Omental fat pad (tissue), 4 donors: ENCODE data around the gene VIPR2. TPM values are rescaled to one million over a fixed set of nuclear protein-coding genes. Genes with fewer than 3 reads are reported as not detected.
"Not testable (repeated sequence)": the region's sequence is repeated elsewhere in the genome, so short reads cannot be mapped to it uniquely, and the experiment has no call there.

Experiments
- ATAC-seq: fragments of 150-250 bp; one replicate; pipeline ENCODE4 v1.9.1; 2016; ENCODE audit warnings: mild to moderate bottlenecking, moderate library complexity; ENCODE audit not compliant: low FRiP score
- DNase-seq: peaks from one replicate; pipeline ENCODE4 v3.0.0-alpha.2; 2019; ENCODE audit warnings: low spot score
- total RNA-seq, 4 donors: library from RNA; depleted of rRNA; stranded (reverse); fragments of >200 nt; gene quantifications; one replicate each; pipeline ENCODE4 v1.1.0, GENCODE V29; 2016
- TF ChIP-seq, protein P1 (sequence below), 3 donors: fragments of 450-650 bp; IDR thresholded peaks; one replicate each; pipeline ENCODE4 v1.5.1; 2016 to 2017; ENCODE audit warnings: antibody characterized with exemption in 3 of 3, mild to moderate bottlenecking in 3 of 3, moderate library complexity in 2 of 3

Gene VIPR2
- total RNA-seq, 4 donors from 2014 or later: 3.6 to 71.0 (median 24.6) TPM

- ATAC-seq (no peak), DNase-seq (no peak)
- TF ChIP-seq, protein P1, sequence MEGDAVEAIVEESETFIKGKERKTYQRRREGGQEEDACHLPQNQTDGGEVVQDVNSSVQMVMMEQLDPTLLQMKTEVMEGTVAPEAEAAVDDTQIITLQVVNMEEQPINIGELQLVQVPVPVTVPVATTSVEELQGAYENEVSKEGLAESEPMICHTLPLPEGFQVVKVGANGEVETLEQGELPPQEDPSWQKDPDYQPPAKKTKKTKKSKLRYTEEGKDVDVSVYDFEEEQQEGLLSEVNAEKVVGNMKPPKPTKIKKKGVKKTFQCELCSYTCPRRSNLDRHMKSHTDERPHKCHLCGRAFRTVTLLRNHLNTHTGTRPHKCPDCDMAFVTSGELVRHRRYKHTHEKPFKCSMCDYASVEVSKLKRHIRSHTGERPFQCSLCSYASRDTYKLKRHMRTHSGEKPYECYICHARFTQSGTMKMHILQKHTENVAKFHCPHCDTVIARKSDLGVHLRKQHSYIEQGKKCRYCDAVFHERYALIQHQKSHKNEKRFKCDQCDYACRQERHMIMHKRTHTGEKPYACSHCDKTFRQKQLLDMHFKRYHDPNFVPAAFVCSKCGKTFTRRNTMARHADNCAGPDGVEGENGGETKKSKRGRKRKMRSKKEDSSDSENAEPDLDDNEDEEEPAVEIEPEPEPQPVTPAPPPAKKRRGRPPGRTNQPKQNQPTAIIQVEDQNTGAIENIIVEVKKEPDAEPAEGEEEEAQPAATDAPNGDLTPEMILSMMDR (IDR thresholded peaks at IDR 0.05): no peak
Observed at GRCh38 chr7:159166530-159166929, 21.9 kb upstream of the VIPR2 start.

GRCh38 chr7:159165352-159165751 is 20.7 kb upstream of the VIPR2 start:
- ATAC-seq (no peak), DNase-seq (no peak)
- TF ChIP-seq, protein P1 (IDR thresholded peaks at IDR 0.05): no peak

GRCh38 chr7:159163703-159164301 is 19.1 kb upstream of the VIPR2 start:
- not testable (repeated sequence) for ATAC-seq, DNase-seq

GRCh38 chr7:159162050-159162626 is 17.5 kb upstream of the VIPR2 start:
- DNase-seq, ATAC-seq: not testable (repeated sequence)

GRCh38 chr7:159160450-159160849 is 15.8 kb upstream of the VIPR2 start:
- TF ChIP-seq, protein P1 (IDR thresholded peaks at IDR 0.05): no peak
- ATAC-seq: no peak
- no peak for DNase-seq

GRCh38 chr7:159159731-159160130 is 15.1 kb upstream of the VIPR2 start:
- ATAC-seq: no peak
- TF ChIP-seq, protein P1 (IDR thresholded peaks at IDR 0.05): no peak
- DNase-seq: no peak

DNA sequence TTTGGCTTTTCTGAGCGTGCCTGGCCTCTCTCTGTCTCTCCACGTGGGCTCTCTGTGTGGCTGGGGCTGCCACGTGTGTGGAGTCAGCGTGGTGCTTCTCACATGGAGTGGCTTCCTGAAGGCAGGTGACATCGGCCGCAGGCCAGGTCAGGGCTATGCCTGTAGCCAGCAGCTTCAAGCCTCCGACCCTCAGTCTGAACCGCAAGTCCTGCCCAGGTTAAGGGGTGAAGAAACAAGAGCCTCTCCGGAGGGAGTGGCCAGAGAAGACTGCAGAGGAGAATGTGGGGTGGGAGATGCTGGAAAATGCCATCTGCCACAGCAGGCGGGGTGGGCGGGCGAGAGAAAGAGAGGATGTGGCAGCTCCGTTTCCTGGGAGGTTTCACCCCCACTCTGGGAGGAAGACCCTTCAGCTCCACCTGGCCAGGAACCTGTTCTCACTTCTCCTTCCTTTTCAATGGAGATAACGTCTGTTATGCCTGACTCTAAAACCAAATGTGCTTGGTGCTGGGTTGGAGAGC is 14.3 kb upstream of the VIPR2 start:
- ATAC-seq: no peak
- no peak for DNase-seq
- TF ChIP-seq, protein P1 (IDR thresholded peaks at IDR 0.05): no peak

DNA sequence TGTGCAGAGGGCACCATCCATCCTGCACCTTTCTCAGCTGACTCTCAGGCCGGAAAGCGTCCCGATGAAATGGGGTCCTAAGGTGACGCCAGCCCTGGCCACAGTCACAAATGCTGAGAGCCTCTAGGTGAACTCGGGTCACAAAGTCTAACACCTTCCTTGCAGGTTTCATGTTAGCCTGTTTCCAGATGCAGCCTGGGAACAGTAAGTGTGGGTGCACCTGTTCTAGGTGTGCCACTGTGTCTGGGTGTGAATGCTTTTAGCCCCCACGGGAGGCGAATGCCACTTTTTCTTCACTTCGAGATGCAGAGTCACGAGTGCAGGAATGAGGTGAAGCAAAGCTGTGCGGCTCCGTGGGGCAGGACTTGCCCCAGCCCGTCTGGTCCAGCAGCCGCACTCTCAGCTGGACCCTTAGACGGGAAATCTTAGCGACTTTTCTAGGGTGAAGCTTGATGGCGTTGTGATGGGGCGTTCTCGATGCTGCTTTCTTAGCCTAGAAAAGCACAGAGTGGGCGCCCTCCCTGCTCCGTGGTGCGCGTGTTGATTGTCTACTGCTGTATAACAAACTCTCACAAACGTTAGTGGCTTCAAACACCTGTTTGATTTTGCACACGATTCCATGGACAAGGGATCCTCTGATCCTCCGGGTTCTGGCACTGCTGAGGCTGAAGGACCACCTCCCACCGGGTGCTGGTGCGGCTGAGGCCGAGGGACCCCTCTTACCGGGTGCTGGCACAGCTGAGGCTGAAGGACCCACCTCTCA is 13.6 kb upstream of the VIPR2 start:
- DNase-seq (no peak), ATAC-seq (no peak)
- TF ChIP-seq, protein P1 (IDR thresholded peaks at IDR 0.05): no peak
